Osteoblast (primary cell): ENCODE measurements around the gene TIGD6. TPM values are rescaled to one million over a fixed set of nuclear protein-coding genes. Genes with fewer than 3 reads are reported as not detected.

Source experiments
- DNase-seq: peaks from one replicate; pipeline ENCODE4 v3.0.0; 2011; ENCODE audit warnings: low spot score, mixed read lengths; ENCODE audit not compliant: insufficient read length; ENCODE audit errors: missing footprints
- H2AFZ ChIP-seq: 2 replicates; pipeline ENCODE4 v1.6.0; 2011; ENCODE audit warnings: mild to moderate bottlenecking, low read length
- H3K27ac ChIP-seq: 2 replicates; pipeline ENCODE4 v1.5.1; 2011; ENCODE audit warnings: mild to moderate bottlenecking, low read depth, low read length, moderate library complexity
- H3K27me3 ChIP-seq: 2 replicates; pipeline ENCODE4 v1.6.0; 2012; ENCODE audit warnings: mild to moderate bottlenecking, control low read depth, inconsistent platforms, low read length, moderate library complexity; ENCODE audit not compliant: insufficient read depth
- H3K36me3 ChIP-seq: 2 replicates; pipeline ENCODE4 v1.5.1; 2011; ENCODE audit warnings: mild to moderate bottlenecking, low read length, control low read depth, moderate library complexity; ENCODE audit not compliant: insufficient read depth
- H3K4me1 ChIP-seq: 2 replicates; pipeline ENCODE4 v1.5.1; 2011; ENCODE audit warnings: mild to moderate bottlenecking, low read length, control low read depth, moderate library complexity; ENCODE audit not compliant: insufficient read depth
- H3K4me2 ChIP-seq: 2 replicates; pipeline ENCODE4 v1.6.0; 2011; ENCODE audit warnings: mild to moderate bottlenecking, low read length; ENCODE audit not compliant: insufficient read depth
- H3K4me3 ChIP-seq: fragments of 200-600 bp; sonication (generic); 3 replicates; pipeline ENCODE4 v1.5.1; 2012; ENCODE audit warnings: mild to moderate bottlenecking, low read length, inconsistent platforms; ENCODE audit not compliant: insufficient read depth
- H3K79me2 ChIP-seq: 2 replicates; pipeline ENCODE4 v1.6.0; 2012; ENCODE audit warnings: mild to moderate bottlenecking, low read length, control low read depth, inconsistent platforms; ENCODE audit not compliant: insufficient read depth
- H3K9me3 ChIP-seq: 2 replicates; pipeline ENCODE4 v1.5.1; 2011; ENCODE audit warnings: low read depth, low read length, control low read depth
- H4K20me1 ChIP-seq: 2 replicates; pipeline ENCODE4 v1.6.0; 2012; ENCODE audit warnings: mild to moderate bottlenecking, low read length, control low read depth; ENCODE audit not compliant: insufficient read depth
- CTCF ChIP-seq: IDR thresholded peaks from 2 replicates; pipeline ENCODE4 v1.5.1; 2011; ENCODE audit warnings: mild to moderate bottlenecking, low read depth, low read length, moderate library complexity; ENCODE audit errors: extremely low read depth
- total RNA-seq: library from RNA; depleted of rRNA; stranded (reverse); fragments of >200 nt; gene quantifications from 2 replicates; pipeline ENCODE4 v1.2.3, GENCODE V29; 2012

The TIGD6 gene
- total RNA-seq, 1 donor, result 9.8 TPM

- H2AFZ ChIP-seq, result no peak overlapping the region
- peaks cover 53% of the 10 kb centered on the region for H3K79me2 ChIP-seq
- TF ChIP-seq CTCF, result no peak
- H3K27ac ChIP-seq, result peak overlapping the region; percentile 71
- no peaks in the 10 kb centered on the region for H3K27me3 ChIP-seq
- no peaks in the 10 kb centered on the region for H4K20me1 ChIP-seq
- H3K4me2 ChIP-seq, result peak overlapping the region; percentile 42
- DNase-seq, result peak; percentile 85
- H3K4me3 ChIP-seq, result no peak overlapping the region
- no peaks in the 10 kb centered on the region for H3K9me3 ChIP-seq
- H3K4me1 ChIP-seq, result peaks cover 28% of the 10 kb centered on the region
- H3K36me3 ChIP-seq, result peaks cover 89% of the 10 kb centered on the region
Observed at GRCh38 chr5:150044329-150044681, 43.9 kb upstream of the TIGD6 start.

GRCh38 chr5:150043657-150044328 is 43.3 kb upstream of the TIGD6 start:
- H4K20me1 ChIP-seq, result no peaks in the 10 kb centered on the region
- peak; percentile 44 for DNase-seq
- no peak overlapping the region for H3K4me3 ChIP-seq
- H3K4me1 ChIP-seq, result peaks cover 28% of the 10 kb centered on the region
- H3K4me2 ChIP-seq, result peak overlapping the region; percentile 42
- H3K27ac ChIP-seq, result peak overlapping the region; percentile 71
- H3K9me3 ChIP-seq, result no peaks in the 10 kb centered on the region
- peaks cover 56% of the 10 kb centered on the region for H3K79me2 ChIP-seq
- no peak overlapping the region for H2AFZ ChIP-seq
- no peak for TF ChIP-seq CTCF
- H3K27me3 ChIP-seq, result no peaks in the 10 kb centered on the region
- peaks cover 85% of the 10 kb centered on the region for H3K36me3 ChIP-seq

GRCh38 chr5:150042459-150042858 is 42.0 kb upstream of the TIGD6 start:
- peaks cover 63% of the 10 kb centered on the region for H3K79me2 ChIP-seq
- H3K36me3 ChIP-seq, result peaks cover 85% of the 10 kb centered on the region

More at GRCh38 chr5:150042459-150042858, 42.0 kb upstream of the TIGD6 start:
- H3K4me2 ChIP-seq, result no peak overlapping the region
- H4K20me1 ChIP-seq, result no peaks in the 10 kb centered on the region
- no peak overlapping the region for H3K4me3 ChIP-seq
- H3K4me1 ChIP-seq, result peaks cover 32% of the 10 kb centered on the region
- H3K27ac ChIP-seq, result peak overlapping the region; percentile 19
- no peak for TF ChIP-seq CTCF
- no peak overlapping the region for H2AFZ ChIP-seq
- H3K9me3 ChIP-seq, result no peaks in the 10 kb centered on the region
- no peaks in the 10 kb centered on the region for H3K27me3 ChIP-seq
- DNase-seq, result no peak
